Pons (tissue), 1 donor: ENCODE data around the gene CROCC2.

ENCODE experiments used
- DNase-seq: peaks from one replicate; pipeline ENCODE4 v3.0.0-alpha.2; 2016; ENCODE audit warnings: low spot score

CROCC2 gene

GRCh38 chr2:240921311-240921994 is 15.3 kb downstream of the CROCC2 start:
- DNase-seq = no peak

GRCh38 chr2:240921995-240922244 is 15.8 kb downstream of the CROCC2 start:
- no peak for DNase-seq

GRCh38 chr2:240922245-240922981 is 16.3 kb downstream of the CROCC2 start:
- no peak for DNase-seq

GRCh38 chr2:240922982-240923537 is 16.9 kb downstream of the CROCC2 start:
- DNase-seq = no peak

GRCh38 chr2:240925191-240925567 is 19.0 kb downstream of the CROCC2 start:
- DNase-seq = no peak

GRCh38 chr2:240925568-240926515 is 19.7 kb downstream of the CROCC2 start:
- DNase-seq = no peak

GRCh38 chr2:240926516-240927389 is 20.6 kb downstream of the CROCC2 start:
- DNase-seq = no peak

- no peak for DNase-seq
These were observed 21.2 kb downstream of the CROCC2 start for GRCh38 chr2:240927390-240927781.

GRCh38 chr2:240928476-240929363 is 22.6 kb downstream of the CROCC2 start:
- no peak for DNase-seq

- no peak for DNase-seq
These were observed 23.4 kb downstream of the CROCC2 start for GRCh38 chr2:240929364-240930095.

- DNase-seq = no peak
These were observed 24.0 kb downstream of the CROCC2 start for GRCh38 chr2:240930096-240930630.

GRCh38 chr2:240930631-240931318 is 24.6 kb downstream of the CROCC2 start:
- DNase-seq = no peak

GRCh38 chr2:240931319-240931949 is 25.3 kb downstream of the CROCC2 start:
- DNase-seq = no peak

GRCh38 chr2:240932001-240932723 is 26.0 kb downstream of the CROCC2 start:
- no peak for DNase-seq

GRCh38 chr2:240932724-240933047 is 26.6 kb downstream of the CROCC2 start:
- DNase-seq = no peak

- DNase-seq = no peak
These were observed 27.2 kb downstream of the CROCC2 start for GRCh38 chr2:240933048-240933965.
